HepG2 (cell line): ENCODE data around the gene EFCAB8. TPM values are rescaled to one million over a fixed set of nuclear protein-coding genes. Genes with fewer than 3 reads are reported as not detected.

Source experiments
- DMTF1 ChIP-seq: sonication (generic); formaldehyde crosslinking; IDR thresholded peaks from 2 replicates; pipeline ENCODE4 v1.4.0; 2020; ENCODE audit warnings: mild to moderate bottlenecking, missing genetic modification reagents
- MIER3 ChIP-seq: IDR thresholded peaks from 2 replicates; pipeline ENCODE4 v1.6.1; 2016; ENCODE audit warnings: missing compliant biosample characterization, borderline replicate concordance
- ONECUT2 ChIP-seq: sonication (generic); formaldehyde crosslinking; IDR thresholded peaks from 2 replicates; pipeline ENCODE4 v1.4.0; 2020; ENCODE audit warnings: missing genetic modification reagents
- RELA ChIP-seq: sonication (generic); formaldehyde crosslinking; IDR thresholded peaks from 2 replicates; pipeline ENCODE4 v1.4.0; 2020; ENCODE audit warnings: missing genetic modification reagents
- REST ChIP-seq, 2 experiments: IDR thresholded peaks; 2 replicates each; pipeline ENCODE4 v1.6.1; 2011 to 2012; ENCODE audit warnings: low read length in 2 of 2, borderline replicate concordance in 1 of 2, low read depth in 1 of 2, mild to moderate bottlenecking in 1 of 2, moderate library complexity in 1 of 2
- RNF2 ChIP-seq: fragments of 450-650 bp; conservative IDR thresholded peaks from 2 replicates; pipeline ENCODE4 v1.6.1; 2016; ENCODE audit warnings: low read depth
- SIN3A ChIP-seq: IDR thresholded peaks from 2 replicates; pipeline ENCODE4 v1.6.1; 2011; ENCODE audit warnings: low read depth, mild to moderate bottlenecking, control low read depth, low read length, borderline replicate concordance
- SRSF1 ChIP-seq: fragments of 200-400 bp; formaldehyde crosslinking; optimal IDR thresholded peaks from 2 replicates; pipeline ENCODE3; 2017; ENCODE audit warnings: mild to moderate bottlenecking, low read depth, low read length, moderate library complexity
- TBL1XR1 ChIP-seq: fragments of 150-350 bp; IDR thresholded peaks from 2 replicates; pipeline ENCODE4 v1.6.1; 2014; ENCODE audit warnings: borderline replicate concordance, low read length; ENCODE audit not compliant: partially characterized antibody
- ZBTB7A ChIP-seq: sonication (generic); formaldehyde crosslinking; IDR thresholded peaks from 2 replicates; pipeline ENCODE4 v1.8.0; 2022; ENCODE audit warnings: mild to moderate bottlenecking, missing genetic modification reagents
- ZNF101 ChIP-seq: sonication (generic); formaldehyde crosslinking; IDR thresholded peaks from 2 replicates; pipeline ENCODE4 v1.4.0; 2020; ENCODE audit warnings: mild to moderate bottlenecking, low read depth, missing genetic modification reagents, borderline replicate concordance
- ZNF230 ChIP-seq: sonication (generic); formaldehyde crosslinking; IDR thresholded peaks from 2 replicates; pipeline ENCODE4 v1.4.0; 2020; ENCODE audit warnings: mild to moderate bottlenecking, missing genetic modification reagents
- ZSCAN5A ChIP-seq: sonication (generic); formaldehyde crosslinking; IDR thresholded peaks from 2 replicates; pipeline ENCODE4 v1.8.0; 2022; ENCODE audit warnings: mild to moderate bottlenecking, missing genetic modification reagents, borderline replicate concordance
- polyA plus RNA-seq, 8 experiments: library from polyadenylated mRNA; depleted of rRNA in 3 of 8; stranded (reverse) in 7 of 8; unstranded in 1 of 8; fragments of >200 nt; fragmentation: Illumina TruSeq in 4 of 8; extraction: Trizol in 4 of 8; gene quantifications; 2 replicates each; pipeline versions ENCODE4 v1.2.1 to v1.2.3, GENCODE V29; 2011 to 2016; ENCODE audit warnings: low read depth in 4 of 8, missing spikeins in 1 of 8, mixed read lengths in 1 of 8; ENCODE audit not compliant: insufficient read depth in 1 of 8
- total RNA-seq, 5 experiments: library from RNA; depleted of rRNA; stranded (reverse); fragments of >200 nt; fragmentation: Illumina TruSeq; extraction: Trizol; gene quantifications; 2 replicates each; pipeline ENCODE4 v1.2.3, GENCODE V29; 2016; ENCODE audit warnings: low read depth in 1 of 5
- TF ChIP-seq, protein P1 (sequence below): sonication (generic); formaldehyde crosslinking; IDR thresholded peaks from 2 replicates; pipeline ENCODE4 v1.5.0; 2020; ENCODE audit warnings: mild to moderate bottlenecking, missing genetic modification reagents

Gene EFCAB8
- total and polyA plus RNA-seq, 2 of the 13 experiments (the other 11 are each of a cell fraction or from before 2014, with no cell fraction given): 0.15 to 0.22 TPM

- TF ChIP-seq ZSCAN5A: peak; percentile 32; the same call in 1 of the 2 replicates
- TF ChIP-seq SRSF1: peak; percentile 81
- peak; percentile 79; the same call in 1 of the 2 replicates for TF ChIP-seq RELA
- TF ChIP-seq REST (IDR thresholded peaks at IDR 0.05; ENCODE audit: borderline replicate concordance in 1 of 2, low read depth in 1 of 2, low read length in 2 of 2): peak in 1 of 2 experiments; percentile 79; a peak in 2 of 4 replicates
- TF ChIP-seq ZNF230 (CRISPR knock-in tag): no peak
- TF ChIP-seq, protein P1, sequence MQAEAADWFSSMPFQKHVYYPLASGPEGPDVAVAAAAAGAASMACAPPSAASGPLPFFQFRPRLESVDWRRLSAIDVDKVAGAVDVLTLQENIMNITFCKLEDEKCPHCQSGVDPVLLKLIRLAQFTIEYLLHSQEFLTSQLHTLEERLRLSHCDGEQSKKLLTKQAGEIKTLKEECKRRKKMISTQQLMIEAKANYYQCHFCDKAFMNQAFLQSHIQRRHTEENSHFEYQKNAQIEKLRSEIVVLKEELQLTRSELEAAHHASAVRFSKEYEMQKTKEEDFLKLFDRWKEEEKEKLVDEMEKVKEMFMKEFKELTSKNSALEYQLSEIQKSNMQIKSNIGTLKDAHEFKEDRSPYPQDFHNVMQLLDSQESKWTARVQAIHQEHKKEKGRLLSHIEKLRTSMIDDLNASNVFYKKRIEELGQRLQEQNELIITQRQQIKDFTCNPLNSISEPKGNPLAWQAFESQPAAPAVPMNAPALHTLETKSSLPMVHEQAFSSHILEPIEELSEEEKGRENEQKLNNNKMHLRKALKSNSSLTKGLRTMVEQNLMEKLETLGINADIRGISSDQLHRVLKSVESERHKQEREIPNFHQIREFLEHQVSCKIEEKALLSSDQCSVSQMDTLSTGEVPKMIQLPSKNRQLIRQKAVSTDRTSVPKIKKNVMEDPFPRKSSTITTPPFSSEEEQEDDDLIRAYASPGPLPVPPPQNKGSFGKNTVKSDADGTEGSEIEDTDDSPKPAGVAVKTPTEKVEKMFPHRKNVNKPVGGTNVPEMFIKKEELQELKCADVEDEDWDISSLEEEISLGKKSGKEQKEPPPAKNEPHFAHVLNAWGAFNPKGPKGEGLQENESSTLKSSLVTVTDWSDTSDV (CRISPR knock-in tag): peak; percentile 87; the same call in 1 of the 2 replicates
- TF ChIP-seq TBL1XR1: no peak
- TF ChIP-seq RNF2: no peak
- no peak for TF ChIP-seq DMTF1 (CRISPR knock-in tag)
- TF ChIP-seq ZNF101 (CRISPR knock-in tag): no peak
- peak; percentile 68 for TF ChIP-seq ONECUT2 (CRISPR knock-in tag)
- TF ChIP-seq SIN3A: 0 out of 2 replicates have a peak, but pooled peaks have one; percentile 79
- peak; percentile 97; the same call in 1 of the 2 replicates for TF ChIP-seq MIER3 (CRISPR knock-in tag)
- peak; percentile 94 for TF ChIP-seq ZBTB7A
Observed at GRCh38 chr20:33005908-33006775, 147.4 kb downstream of the EFCAB8 start (continued).
